Gastroesophageal sphincter (tissue), 3 donors: ENCODE data around the gene CAMK1D.

Experiments used
- EP300 ChIP-seq: sonication (generic); formaldehyde crosslinking; IDR thresholded peaks from one replicate; pipeline ENCODE4 v1.6.1; 2017; ENCODE audit warnings: antibody characterized with exemption, mild to moderate bottlenecking
- TF ChIP-seq, protein P1 (sequence below), 4 experiments: fragments of 200-600 bp in 2 of 4; fragments of 450-650 bp in 2 of 4; sonication (generic) in 1 of 4; IDR thresholded peaks; one replicate each; pipeline ENCODE4 v1.5.1; 2017 to 2019; ENCODE audit warnings: antibody characterized with exemption in 4 of 4, mild to moderate bottlenecking in 2 of 4, moderate library complexity in 2 of 4

DNA sequence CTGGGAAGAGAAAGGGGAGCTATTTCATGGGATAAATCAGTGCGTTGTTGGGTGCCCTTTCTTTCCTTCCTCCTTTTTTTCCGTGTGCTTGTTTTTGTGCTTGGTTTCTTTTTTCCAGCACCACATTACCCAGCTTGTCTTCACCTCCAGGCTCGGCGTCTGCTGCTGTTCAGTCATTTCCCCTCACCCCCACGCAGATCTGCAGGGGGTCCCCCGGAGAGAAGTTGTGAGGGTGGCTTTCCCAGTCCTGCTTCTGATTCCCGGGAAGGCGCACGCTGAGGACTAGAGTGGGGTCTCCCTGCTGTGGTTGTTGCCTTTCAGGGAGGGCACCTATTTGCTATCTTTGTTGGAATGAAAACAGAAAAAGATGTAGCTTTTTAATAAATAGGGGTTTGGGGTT lies 1.6 kb downstream of the CAMK1D start:
- TF ChIP-seq, protein P1, sequence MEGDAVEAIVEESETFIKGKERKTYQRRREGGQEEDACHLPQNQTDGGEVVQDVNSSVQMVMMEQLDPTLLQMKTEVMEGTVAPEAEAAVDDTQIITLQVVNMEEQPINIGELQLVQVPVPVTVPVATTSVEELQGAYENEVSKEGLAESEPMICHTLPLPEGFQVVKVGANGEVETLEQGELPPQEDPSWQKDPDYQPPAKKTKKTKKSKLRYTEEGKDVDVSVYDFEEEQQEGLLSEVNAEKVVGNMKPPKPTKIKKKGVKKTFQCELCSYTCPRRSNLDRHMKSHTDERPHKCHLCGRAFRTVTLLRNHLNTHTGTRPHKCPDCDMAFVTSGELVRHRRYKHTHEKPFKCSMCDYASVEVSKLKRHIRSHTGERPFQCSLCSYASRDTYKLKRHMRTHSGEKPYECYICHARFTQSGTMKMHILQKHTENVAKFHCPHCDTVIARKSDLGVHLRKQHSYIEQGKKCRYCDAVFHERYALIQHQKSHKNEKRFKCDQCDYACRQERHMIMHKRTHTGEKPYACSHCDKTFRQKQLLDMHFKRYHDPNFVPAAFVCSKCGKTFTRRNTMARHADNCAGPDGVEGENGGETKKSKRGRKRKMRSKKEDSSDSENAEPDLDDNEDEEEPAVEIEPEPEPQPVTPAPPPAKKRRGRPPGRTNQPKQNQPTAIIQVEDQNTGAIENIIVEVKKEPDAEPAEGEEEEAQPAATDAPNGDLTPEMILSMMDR (IDR thresholded peaks at IDR 0.05), result no peak
- TF ChIP-seq EP300, result no peak
